Stimulated activated CD8-positive, alpha-beta memory T cell treated with anti-CD3 and anti-CD28 coated beads, Interleukin-15, amount 100 ng/mL, for 4 hours (primary cell): ENCODE results near the gene C4orf51.

Experiments
- DNase-seq, 2 donors: peaks; one replicate each; pipeline ENCODE4 v3.0.0-alpha.2; 2020; ENCODE audit warnings: low read depth in 2 of 2

The C4orf51 gene

GRCh38 chr4:145756244-145756643, 76.3 kb downstream of the C4orf51 start:
- no peak for DNase-seq

DNA sequence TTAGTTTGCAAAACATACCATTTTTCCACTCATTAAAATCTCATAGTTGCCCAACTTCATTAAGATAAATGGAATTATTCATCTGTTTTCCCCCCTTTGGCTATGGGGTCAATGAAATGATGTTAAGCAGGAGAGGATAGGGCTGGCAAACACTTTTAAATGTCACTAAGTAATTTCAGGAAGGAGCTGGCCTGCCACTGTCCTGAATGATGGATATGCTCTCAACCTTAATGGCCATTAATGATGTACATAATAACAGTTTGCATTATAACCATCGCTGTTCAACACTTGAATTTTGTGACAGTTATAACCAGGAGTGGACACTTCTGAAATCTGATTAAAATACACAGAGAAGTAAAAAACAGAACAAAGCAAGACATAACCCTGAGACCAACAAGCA, 77.2 kb downstream of the C4orf51 start:
- no peak for DNase-seq

DNA sequence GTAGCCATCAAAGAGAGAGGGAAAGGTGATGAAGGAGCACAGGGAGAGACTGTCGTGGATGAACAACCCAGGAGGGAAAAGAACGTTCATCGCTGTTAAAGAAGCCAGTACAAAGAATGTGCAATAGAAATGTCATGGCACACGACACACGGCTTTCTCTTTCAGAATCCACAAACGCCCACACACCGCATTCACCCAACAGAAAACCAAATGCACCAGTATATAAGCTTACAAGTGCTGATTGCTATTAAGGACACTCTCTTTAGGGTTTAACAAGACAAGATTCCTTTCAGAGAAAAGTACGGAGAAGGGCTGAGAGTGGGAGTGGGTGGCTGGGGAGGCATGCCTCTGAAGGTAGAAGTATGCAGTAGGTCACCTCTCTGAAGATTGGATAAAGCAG, 80.2 kb downstream of the C4orf51 start:
- DNase-seq: no peak

DNA sequence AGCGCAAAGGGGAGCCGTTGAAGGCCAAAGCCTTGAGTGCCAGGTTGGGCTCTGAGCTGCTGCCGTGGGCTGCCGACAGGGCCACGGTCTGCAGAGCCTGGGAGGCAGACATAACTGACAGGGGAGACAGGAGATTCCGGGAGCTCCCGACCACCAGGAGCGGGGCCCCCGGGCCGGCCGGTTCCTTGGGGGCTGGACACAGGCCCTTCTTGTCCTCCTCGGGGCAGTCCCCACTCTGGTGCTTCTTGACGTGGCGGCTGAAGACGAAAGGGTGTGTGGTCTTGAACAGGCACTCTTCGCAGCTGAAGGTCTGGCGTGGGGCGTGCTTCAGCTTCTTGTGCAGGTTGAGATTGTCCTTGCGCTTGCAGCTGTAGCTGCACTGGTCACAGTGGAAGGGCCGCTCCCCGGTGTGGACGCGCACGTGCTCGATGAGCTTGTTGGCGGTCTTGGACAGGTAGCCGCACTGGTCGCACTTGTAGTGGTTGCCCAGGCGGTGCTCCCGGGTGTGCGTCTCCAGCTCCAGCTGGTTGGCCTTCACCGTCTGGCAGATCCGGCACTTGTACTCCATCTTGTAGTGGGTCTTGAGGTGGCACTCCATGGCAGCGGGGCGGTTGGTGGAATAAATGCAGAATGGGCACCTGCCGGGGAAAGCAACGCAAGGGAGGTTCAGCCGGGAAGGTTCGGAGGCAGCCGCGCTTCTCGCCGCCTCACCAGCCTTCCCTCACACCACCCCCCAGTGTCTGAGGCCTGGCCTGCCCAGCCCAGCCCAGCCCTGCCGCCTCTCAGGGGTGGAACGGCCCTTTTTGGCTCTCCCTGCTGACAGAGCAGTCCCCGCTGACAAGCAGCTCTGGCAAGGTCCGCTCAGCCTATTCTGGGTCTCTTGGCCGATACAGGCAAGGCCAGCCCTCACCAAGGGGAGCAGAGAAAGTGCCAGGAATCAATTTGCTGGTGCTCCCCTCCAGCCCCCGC, 81.3 kb downstream of the C4orf51 start:
- DNase-seq: no peak

GRCh38 chr4:145762719-145763118, 82.8 kb downstream of the C4orf51 start:
- no peak for DNase-seq

DNA sequence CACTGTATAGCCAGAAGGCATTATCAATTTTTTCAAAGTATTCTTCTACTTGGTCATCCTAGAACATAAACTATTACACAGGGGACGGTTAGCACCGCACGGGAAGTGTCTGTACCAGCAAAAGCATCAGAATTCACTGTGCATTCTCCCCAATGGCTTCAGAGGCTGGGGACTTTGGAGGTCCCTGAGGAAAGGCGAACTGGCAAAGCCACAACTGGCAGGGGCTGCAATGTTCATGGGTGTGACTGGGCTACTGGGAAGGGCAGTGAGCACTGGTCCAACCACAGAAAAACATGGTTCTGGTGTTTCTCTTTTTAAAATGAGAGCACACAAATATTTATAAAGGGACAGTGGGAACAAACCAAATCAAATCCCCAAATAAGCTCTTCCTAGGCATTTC, 83.5 kb downstream of the C4orf51 start:
- no peak for DNase-seq

GRCh38 chr4:145766273-145766672, 86.3 kb downstream of the C4orf51 start:
- no peak for DNase-seq

- no peak for DNase-seq
Observed at GRCh38 chr4:145769450-145770037, 89.6 kb downstream of the C4orf51 start.

- DNase-seq: no peak
Observed at GRCh38 chr4:145770124-145770523, 90.2 kb downstream of the C4orf51 start.

DNA sequence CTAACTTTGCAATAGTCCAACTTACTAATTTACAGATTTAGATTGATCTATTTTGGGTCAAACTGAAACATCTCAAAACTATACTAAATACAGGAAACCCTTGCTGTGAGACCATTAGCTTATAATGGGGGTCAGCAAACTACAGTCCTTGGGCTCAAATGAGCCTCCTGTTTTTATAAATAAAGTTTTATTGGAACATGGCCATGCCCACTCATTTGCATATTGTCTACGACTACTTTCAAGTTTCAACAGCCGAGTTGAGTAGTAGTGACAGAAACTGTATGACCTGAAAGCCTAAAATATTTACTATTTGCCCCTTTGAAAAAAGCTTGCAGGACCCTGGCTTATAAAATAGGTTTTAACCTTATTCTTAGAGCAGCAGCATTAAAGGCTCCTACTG, 92.4 kb downstream of the C4orf51 start:
- DNase-seq: no peak

GRCh38 chr4:145773581-145774234, 93.8 kb downstream of the C4orf51 start:
- DNase-seq: no peak

- no peak for DNase-seq
Observed at GRCh38 chr4:145774473-145774872, 94.5 kb downstream of the C4orf51 start.

DNA sequence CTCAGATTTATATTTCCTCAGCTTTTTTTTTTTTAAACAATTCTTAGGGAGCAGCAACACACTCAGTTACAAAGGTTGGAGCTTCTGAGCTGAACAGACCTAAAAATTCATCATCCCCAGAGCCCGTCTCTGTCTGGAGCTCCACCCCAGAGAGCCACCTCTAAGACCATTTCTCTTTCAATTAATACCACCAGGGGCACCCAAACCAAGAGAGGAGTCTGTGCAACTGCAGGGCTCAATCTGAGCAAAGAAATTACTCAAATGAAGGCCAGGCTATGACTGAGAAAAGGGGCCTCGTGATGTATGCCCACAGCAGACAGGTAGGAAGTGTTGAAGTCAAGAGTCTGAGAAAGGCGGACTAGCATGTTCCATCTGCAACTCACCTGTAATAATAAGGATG, 95.5 kb downstream of the C4orf51 start:
- DNase-seq: no peak

DNA sequence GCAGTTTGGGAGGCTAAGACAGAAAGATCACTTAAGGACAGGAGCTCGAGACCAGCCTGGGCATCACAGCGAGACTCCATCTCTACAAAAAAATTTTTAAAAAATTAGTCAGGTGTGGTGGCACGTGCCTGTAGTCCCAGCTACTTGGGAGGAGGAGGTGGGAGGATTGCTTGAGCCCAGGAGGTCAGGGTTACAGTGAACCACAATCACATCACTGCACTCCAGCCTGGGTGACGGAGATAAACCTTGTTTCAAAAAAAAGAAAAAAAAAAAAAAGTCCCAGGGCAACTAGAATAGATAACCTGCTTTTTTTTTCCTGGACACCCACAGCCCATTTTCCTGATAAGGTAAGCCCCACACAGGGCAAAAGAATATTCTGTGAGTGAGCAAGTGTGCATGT, 96.3 kb downstream of the C4orf51 start:
- no peak for DNase-seq

DNA sequence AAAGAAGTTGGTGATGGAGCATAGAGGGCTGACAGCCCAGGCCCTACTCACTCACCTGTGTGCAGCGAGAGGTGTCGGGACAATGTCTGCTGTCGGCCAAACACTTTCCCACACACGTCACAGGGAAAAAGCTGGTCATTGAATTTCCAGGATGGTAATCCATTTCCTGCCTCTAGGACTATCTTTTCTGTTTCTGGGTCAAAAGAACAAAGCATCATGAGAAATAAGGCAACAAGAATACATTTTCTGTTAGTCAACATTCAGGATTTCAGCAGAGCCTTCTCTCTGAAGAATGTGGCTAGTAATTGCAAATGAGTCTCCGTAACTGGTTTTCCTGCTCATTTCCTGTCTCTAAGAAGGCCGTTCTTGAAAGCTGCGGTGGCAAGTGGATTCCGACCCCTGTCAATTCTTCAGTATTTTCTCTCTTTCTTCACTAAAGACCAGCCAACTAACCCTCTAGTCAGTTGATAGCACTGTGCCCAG, 99.4 kb downstream of the C4orf51 start:
- DNase-seq: no peak

DNA sequence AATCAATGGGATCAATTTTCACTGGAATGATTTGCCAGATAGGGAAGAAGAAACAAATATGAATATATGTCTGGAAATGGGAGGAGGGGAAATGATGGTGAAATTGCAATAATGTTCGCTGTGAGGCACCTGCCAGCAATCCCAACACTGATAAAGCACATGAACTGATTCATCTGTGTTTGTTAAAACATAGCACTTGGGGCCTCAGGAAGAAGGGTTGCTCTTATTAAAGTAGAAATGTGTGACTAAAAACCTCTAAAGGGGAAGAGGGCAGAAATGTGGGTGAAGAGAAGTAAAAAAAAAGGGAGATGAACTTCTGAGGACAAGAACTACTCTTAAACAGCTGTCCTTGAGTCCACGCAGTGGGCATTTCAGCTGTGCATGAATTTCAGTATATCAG, 101.4 kb downstream of the C4orf51 start:
- DNase-seq: no peak
